ENCODE measurements around the gene ARVCF.

The ARVCF gene

DNA sequence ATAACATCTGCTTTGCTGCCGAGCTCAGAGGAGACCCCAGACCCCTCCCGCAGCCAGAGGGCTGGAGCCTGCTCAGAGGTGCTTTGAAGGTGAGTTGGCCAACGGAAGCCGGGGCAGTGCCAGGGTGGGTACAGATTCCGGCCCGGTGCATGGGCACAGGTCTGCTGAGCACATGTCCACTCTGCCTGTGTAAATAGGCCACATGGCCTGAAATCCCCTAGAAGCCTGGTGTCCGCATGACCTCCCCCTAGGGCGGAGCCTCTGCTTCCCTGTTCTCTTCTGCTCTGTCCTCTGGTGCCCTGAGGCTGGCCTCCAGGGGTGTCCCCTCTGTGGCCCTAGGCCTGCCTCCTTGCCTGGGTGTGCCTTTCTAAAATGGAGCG is 55.4 kb downstream of the ARVCF start:
- peaks cover 6% of the 10 kb centered on the region for H3K27me3 Mint-ChIP-seq (ENCODE audit: low read depth, poor library complexity)
- no peaks in the 10 kb centered on the region for H3K36me3 Mint-ChIP-seq (ENCODE audit: low read depth)
- no peak overlapping the region for H3K4me3 Mint-ChIP-seq
- peaks cover 36% of the 10 kb centered on the region for H3K4me1 Mint-ChIP-seq
- no peak overlapping the region for H3K27ac Mint-ChIP-seq
- DNase-seq = no peak
- no peaks in the 10 kb centered on the region for H3K9me3 Mint-ChIP-seq
- no peak for TF ChIP-seq CTCF (IDR thresholded peaks at IDR 0.05)

GRCh38 chr22:19960491-19961200 is 56.0 kb downstream of the ARVCF start:
- no peak overlapping the region for H3K4me3 Mint-ChIP-seq
- H3K4me1 Mint-ChIP-seq = peaks cover 31% of the 10 kb centered on the region
- H3K36me3 Mint-ChIP-seq (ENCODE audit: low read depth) = no peaks in the 10 kb centered on the region
- H3K9me3 Mint-ChIP-seq = no peaks in the 10 kb centered on the region
- no peak for TF ChIP-seq CTCF (IDR thresholded peaks at IDR 0.05)
- no peak for DNase-seq
- peaks cover 6% of the 10 kb centered on the region for H3K27me3 Mint-ChIP-seq (ENCODE audit: low read depth, poor library complexity)
- no peak overlapping the region for H3K27ac Mint-ChIP-seq

DNA sequence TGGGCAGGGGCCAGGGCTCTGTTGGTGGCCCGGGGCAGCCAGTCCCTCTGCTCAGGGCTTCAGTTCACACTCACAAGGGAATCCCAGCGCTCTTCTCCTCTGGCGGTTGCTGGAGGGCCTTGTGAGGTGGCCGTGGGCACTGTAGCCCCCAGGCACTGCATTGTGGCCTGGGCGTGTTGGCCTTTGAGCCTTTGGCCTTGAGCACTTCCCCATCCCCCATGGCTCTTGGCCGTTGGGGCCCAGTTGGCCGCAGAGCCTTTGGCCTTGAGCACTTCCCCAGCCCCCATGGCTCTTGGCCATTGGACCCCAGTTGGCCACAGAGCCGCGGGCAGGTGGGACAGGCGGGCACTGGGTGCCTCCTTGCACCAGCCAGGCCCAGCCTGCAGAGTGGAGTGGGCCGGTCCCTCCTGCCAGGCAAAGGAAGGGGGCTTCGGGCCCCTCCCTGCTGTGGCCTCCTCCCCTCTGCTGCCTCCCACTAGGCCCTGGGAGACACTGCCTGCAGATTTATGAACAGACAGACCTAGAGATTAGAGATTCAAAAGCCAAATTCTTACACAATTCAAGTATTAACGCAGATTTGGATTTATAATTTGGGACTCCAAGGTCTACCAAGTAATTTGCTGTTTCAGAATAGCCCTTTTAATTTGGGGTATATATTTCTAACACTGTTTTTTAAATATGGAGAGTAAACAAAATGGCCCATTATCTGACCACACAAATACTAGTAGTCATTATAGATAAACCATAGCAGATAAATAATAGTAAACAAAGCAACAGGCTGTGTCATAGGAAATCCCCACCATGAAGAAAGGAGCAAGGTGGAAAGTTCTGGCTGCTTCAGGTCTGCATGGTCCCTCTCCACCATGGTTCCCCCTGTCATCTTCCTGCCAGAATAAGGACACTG is 56.8 kb downstream of the ARVCF start:
- no peak for DNase-seq
- peak overlapping the region; percentile 40 for H3K4me3 Mint-ChIP-seq

GRCh38 chr22:19959043-19959586 is 57.5 kb downstream of the ARVCF start:
- Mint-ChIP-seq H3K36me3 (ENCODE audit: low read depth) (no peaks in the 10 kb centered on the region), H3K27me3 (ENCODE audit: low read depth, poor library complexity) (peaks cover 6% of the 10 kb centered on the region), H3K27ac (no peak overlapping the region), H3K9me3 (no peaks in the 10 kb centered on the region), H3K4me1 (peaks cover 33% of the 10 kb centered on the region), H3K4me3 (peak overlapping the region; percentile 76)
- peak; percentile 99 for DNase-seq
- no peak for TF ChIP-seq CTCF (IDR thresholded peaks at IDR 0.05)

More for the DNA sequence above, 56.8 kb downstream of the ARVCF start:
- no peaks in the 10 kb centered on the region for H3K36me3 Mint-ChIP-seq (ENCODE audit: low read depth)
- peaks cover 6% of the 10 kb centered on the region for H3K27me3 Mint-ChIP-seq (ENCODE audit: low read depth, poor library complexity)
- no peaks in the 10 kb centered on the region for H3K9me3 Mint-ChIP-seq
- H3K4me1 Mint-ChIP-seq = peaks cover 27% of the 10 kb centered on the region
- H3K27ac Mint-ChIP-seq = no peak overlapping the region
- no peak for TF ChIP-seq CTCF (IDR thresholded peaks at IDR 0.05)

DNA sequence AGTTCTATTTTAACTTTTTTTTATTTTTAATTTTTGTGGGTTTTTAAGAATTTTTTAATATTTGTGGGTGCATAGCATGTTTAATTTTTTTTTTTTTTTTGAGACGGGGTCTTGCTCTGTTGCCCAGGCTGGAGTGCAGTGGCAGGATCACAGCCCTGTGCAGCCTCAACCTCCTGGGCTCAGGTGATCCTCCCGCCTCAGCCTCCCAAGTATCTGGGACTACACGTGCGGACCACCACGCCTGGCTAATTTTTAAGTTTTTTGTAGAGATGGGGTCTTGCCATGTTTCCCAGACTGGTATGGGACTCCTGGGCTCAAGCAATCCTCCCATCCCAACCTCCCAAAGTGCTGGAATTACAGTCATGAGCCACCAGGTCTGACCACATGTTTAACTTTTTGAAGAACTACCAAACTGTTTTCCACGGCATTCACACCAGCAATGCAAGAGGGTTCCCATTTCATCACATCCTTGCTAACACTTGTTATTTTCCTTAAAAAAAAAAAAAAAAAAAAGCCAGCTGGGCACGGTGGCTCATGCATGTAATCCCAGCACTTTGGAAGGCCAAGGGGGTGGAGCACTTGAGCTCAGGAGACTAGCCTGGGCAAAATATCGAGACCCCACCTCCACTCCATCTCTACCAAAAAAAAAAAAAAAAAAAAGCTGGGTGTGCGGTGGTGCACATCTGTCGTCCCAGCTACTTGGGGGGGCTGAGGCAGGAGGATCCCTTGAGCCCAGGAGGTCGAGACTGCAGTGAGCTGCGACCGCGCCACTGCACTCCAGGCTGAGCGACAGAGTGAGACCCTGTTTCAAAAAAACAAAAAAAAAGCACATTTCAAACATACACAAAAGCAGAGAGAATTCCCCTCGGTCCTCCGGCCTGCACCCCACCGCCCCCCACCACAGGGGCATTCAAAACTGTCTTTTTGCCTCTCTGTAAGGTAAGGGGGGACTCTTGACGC is 58.3 kb downstream of the ARVCF start:
- Mint-ChIP-seq H3K36me3 (ENCODE audit: low read depth) (no peaks in the 10 kb centered on the region), H3K4me1 (peaks cover 40% of the 10 kb centered on the region), H3K9me3 (no peaks in the 10 kb centered on the region), H3K27ac (peak overlapping the region; percentile 64), H3K27me3 (ENCODE audit: low read depth, poor library complexity) (peaks cover 6% of the 10 kb centered on the region), H3K4me3 (peak overlapping the region; percentile 76)
- TF ChIP-seq CTCF (IDR thresholded peaks at IDR 0.05) = no peak
- no peak for DNase-seq
